NT2/D1 (cell line): ENCODE data around the gene POLR1A.

Source experiments
- SUZ12 ChIP-seq: IDR thresholded peaks from 2 replicates; pipeline ENCODE4 v1.6.1; 2011; ENCODE audit not compliant: insufficient read length, insufficient read depth; ENCODE audit errors: extremely low read depth
- ZNF274 ChIP-seq: IDR thresholded peaks from 2 replicates; pipeline ENCODE4 v1.6.1; 2011; ENCODE audit warnings: mild to moderate bottlenecking, low read depth, low read length

- TF ChIP-seq SUZ12 (no peak), ZNF274 (no peak)
Observed at GRCh38 chr2:86038291-86039081, 67.2 kb downstream of the POLR1A start.
